Liver (tissue), 3 donors: ENCODE data around the gene ZNF205.

Source experiments
- EGR1 ChIP-seq, 2 donors: IDR thresholded peaks; 2 replicates each; pipeline ENCODE4 v1.6.1; 2016 to 2018; ENCODE audit warnings: antibody characterized with exemption in 2 of 2, low read depth in 2 of 2
- FOXA1 ChIP-seq: IDR thresholded peaks from 2 replicates; pipeline ENCODE4 v1.6.1; 2016; ENCODE audit warnings: antibody characterized with exemption
- GABPA ChIP-seq, 2 donors: IDR thresholded peaks in 1 of 2; conservative IDR thresholded peaks in 1 of 2; 2 replicates each; pipeline ENCODE4 v1.6.1; 2016; ENCODE audit warnings: antibody characterized with exemption in 2 of 2, mild to moderate bottlenecking in 1 of 2, moderate library complexity in 1 of 2
- HNF4A ChIP-seq, 2 donors: conservative IDR thresholded peaks; 2 replicates each; pipeline ENCODE4 v1.6.1; 2016; ENCODE audit warnings: antibody characterized with exemption in 2 of 2, mild to moderate bottlenecking in 2 of 2
- RAD21 ChIP-seq, 2 donors: IDR thresholded peaks; 2 replicates each; pipeline ENCODE4 v1.6.1; 2016; ENCODE audit warnings: antibody characterized with exemption in 2 of 2, mild to moderate bottlenecking in 2 of 2
- REST ChIP-seq: IDR thresholded peaks from 2 replicates; pipeline ENCODE4 v1.6.1; 2016; ENCODE audit warnings: antibody characterized with exemption, mild to moderate bottlenecking
- RXRA ChIP-seq, 2 donors: IDR thresholded peaks; 2 replicates each; pipeline ENCODE4 v1.6.1; 2017 to 2018; ENCODE audit warnings: antibody characterized with exemption in 2 of 2, mild to moderate bottlenecking in 1 of 2
- SP1 ChIP-seq: IDR thresholded peaks from 2 replicates; pipeline ENCODE4 v1.6.1; 2018; ENCODE audit warnings: antibody characterized with exemption, mild to moderate bottlenecking
- YY1 ChIP-seq: IDR thresholded peaks from 2 replicates; pipeline ENCODE4 v1.6.1; 2016; ENCODE audit warnings: antibody characterized with exemption, mild to moderate bottlenecking
- ZBTB33 ChIP-seq: IDR thresholded peaks from 2 replicates; pipeline ENCODE4 v1.6.1; 2016; ENCODE audit warnings: antibody characterized with exemption
- TF ChIP-seq, protein P1 (sequence below): fragments of 150-350 bp; IDR thresholded peaks from 2 replicates; pipeline ENCODE4 v1.5.1; 2017; ENCODE audit warnings: improper control_type of control experiment, low read depth, low read length; ENCODE audit not compliant: missing input control
- TF ChIP-seq, protein P2 (sequence below): IDR thresholded peaks from 2 replicates; pipeline ENCODE4 v1.6.1; 2016; ENCODE audit warnings: antibody characterized with exemption
- TF ChIP-seq, protein P3 (sequence below): IDR thresholded peaks from 2 replicates; pipeline ENCODE4 v1.6.1; 2016; ENCODE audit warnings: antibody characterized with exemption
- donor health status: healthy.
- donor health status: healthy.

DNA sequence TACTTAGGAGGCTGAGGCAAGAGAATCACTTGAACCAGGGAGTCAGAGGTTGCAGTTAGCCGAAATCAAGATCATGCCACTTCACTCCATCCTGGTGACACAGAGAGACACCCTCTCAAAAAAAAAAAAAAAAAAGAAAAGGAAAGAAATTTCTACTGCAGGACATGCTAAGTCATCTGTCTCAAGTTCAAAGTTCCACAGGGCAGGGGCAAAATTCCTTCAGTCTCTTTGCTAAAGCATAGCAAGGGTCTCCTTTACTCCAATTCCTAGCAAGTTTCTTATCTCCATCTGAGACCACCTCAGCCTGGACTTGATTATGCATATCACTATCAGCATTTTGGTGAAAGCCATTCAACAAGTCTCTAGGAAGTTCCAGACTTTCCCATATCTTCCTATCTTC, 27.9 kb upstream of the ZNF205 start:
- TF ChIP-seq HNF4A (conservative IDR thresholded peaks at IDR 0.05) (no peak), FOXA1 (no peak), SP1 (no peak), YY1 (no peak), RAD21 (IDR thresholded peaks at IDR 0.05) (no peak), REST (no peak), GABPA (IDR thresholded peaks at IDR 0.05 in 1 of 2, conservative IDR thresholded peaks at IDR 0.05 in 1 of 2) (no peak), ZBTB33 (no peak), RXRA (IDR thresholded peaks at IDR 0.05) (no peak), EGR1 (IDR thresholded peaks at IDR 0.05; ENCODE audit: low read depth in 2 of 2) (no peak)
- TF ChIP-seq, protein P1, sequence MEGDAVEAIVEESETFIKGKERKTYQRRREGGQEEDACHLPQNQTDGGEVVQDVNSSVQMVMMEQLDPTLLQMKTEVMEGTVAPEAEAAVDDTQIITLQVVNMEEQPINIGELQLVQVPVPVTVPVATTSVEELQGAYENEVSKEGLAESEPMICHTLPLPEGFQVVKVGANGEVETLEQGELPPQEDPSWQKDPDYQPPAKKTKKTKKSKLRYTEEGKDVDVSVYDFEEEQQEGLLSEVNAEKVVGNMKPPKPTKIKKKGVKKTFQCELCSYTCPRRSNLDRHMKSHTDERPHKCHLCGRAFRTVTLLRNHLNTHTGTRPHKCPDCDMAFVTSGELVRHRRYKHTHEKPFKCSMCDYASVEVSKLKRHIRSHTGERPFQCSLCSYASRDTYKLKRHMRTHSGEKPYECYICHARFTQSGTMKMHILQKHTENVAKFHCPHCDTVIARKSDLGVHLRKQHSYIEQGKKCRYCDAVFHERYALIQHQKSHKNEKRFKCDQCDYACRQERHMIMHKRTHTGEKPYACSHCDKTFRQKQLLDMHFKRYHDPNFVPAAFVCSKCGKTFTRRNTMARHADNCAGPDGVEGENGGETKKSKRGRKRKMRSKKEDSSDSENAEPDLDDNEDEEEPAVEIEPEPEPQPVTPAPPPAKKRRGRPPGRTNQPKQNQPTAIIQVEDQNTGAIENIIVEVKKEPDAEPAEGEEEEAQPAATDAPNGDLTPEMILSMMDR: no peak
- TF ChIP-seq, protein P2, sequence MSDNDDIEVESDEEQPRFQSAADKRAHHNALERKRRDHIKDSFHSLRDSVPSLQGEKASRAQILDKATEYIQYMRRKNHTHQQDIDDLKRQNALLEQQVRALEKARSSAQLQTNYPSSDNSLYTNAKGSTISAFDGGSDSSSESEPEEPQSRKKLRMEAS: no peak
- TF ChIP-seq, protein P3, sequence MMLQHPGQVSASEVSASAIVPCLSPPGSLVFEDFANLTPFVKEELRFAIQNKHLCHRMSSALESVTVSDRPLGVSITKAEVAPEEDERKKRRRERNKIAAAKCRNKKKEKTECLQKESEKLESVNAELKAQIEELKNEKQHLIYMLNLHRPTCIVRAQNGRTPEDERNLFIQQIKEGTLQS: no peak
